ENCODE data around the gene SCG3. TPM values are rescaled to one million over a fixed set of nuclear protein-coding genes. Genes with fewer than 3 reads are reported as not detected.

The SCG3 gene
- total RNA-seq, 1 experiment from 2014 or later: 22.7 TPM

- Mint-ChIP-seq H3K9me3 (no peaks in the 10 kb centered on the region; a peak in 1 of 5 replicates), H3K36me3 (ENCODE audit: insufficient read depth in 1 of 3, low read depth in 3 of 3) (no peaks in the 10 kb centered on the region; a peak in 1 of 7 replicates), H3K27ac (no peak overlapping the region), H3K4me3 (no peak overlapping the region), H3K4me1 (peaks cover 18 to 21% of the 10 kb centered on the region in 2 experiments), H3K27me3 (ENCODE audit: low read depth) (peaks cover 23% of the 10 kb centered on the region)
- Histone ChIP-seq H3K23me2 (ENCODE audit: insufficient read length, low read depth, low read length, poor library complexity, severe bottlenecking) (no peaks in the 10 kb centered on the region), H3K27ac (ENCODE audit: insufficient read length, low read depth, low read length) (no peak overlapping the region), H2BK120ac (ENCODE audit: low read depth, low read length, poor library complexity, severe bottlenecking) (no peak overlapping the region), H2AFZ (ENCODE audit: low read length) (no peak overlapping the region), H2BK5ac (ENCODE audit: insufficient read length, low read length) (no peak overlapping the region), H4K20me1 (ENCODE audit: control insufficient read depth, insufficient read depth, insufficient read length) (no peaks in the 10 kb centered on the region), H4K5ac (ENCODE audit: insufficient read length, low read depth, low read length) (no peak overlapping the region), H3K4me1 (ENCODE audit: insufficient read depth, low read length) (peaks cover 3% of the 10 kb centered on the region; the same call in 1 of the 2 replicates), H3K79me2 (ENCODE audit: insufficient read depth, low read length) (0 out of 2 replicates have a peak, but pooled peaks cover 1% of the 10 kb centered on the region), H2BK20ac (ENCODE audit: low read depth, low read length, poor library complexity, severe bottlenecking) (no peak overlapping the region), H3K18ac (ENCODE audit: insufficient read length, low read depth, low read length) (no peak overlapping the region), H4K8ac (replicated peaks; ENCODE audit: insufficient read length, low read depth, low read length) (no peak overlapping the region), H3K4ac (ENCODE audit: low read depth, low read length) (no peak overlapping the region), H2AK5ac (ENCODE audit: insufficient read length, low read length) (no peak overlapping the region), H3K4me2 (ENCODE audit: insufficient read depth, insufficient read length, low read length) (no peak overlapping the region), H3K56ac (ENCODE audit: insufficient read length, low read depth, low read length) (no peak overlapping the region), H3K79me1 (ENCODE audit: insufficient read depth, low read depth, low read length, poor library complexity, severe bottlenecking) (no peaks in the 10 kb centered on the region), H3K27me3 (ENCODE audit: insufficient read depth, low read length) (peaks cover 2% of the 10 kb centered on the region; the same call in 1 of the 2 replicates), H4K91ac (ENCODE audit: insufficient read length, low read depth, low read length) (no peak overlapping the region), H3K14ac (ENCODE audit: insufficient read depth, low read length) (no peak overlapping the region), H3T11ph (ENCODE audit: low read length) (no peak overlapping the region), H3K9ac (ENCODE audit: extremely low read depth, insufficient read length, low read length) (no peak overlapping the region), H2BK15ac (ENCODE audit: low read depth, low read length) (no peak overlapping the region), H3K9me3 (ENCODE audit: control insufficient read depth, low read depth, low read length) (no peaks in the 10 kb centered on the region), H3K23ac (ENCODE audit: insufficient read length, low read depth, low read length) (no peak overlapping the region), H2BK12ac (ENCODE audit: insufficient read length, low read depth, low read length) (no peak overlapping the region)
- no CpG with 5 or more reads among the region's 5 CpGs for WGBS (ENCODE audit: extremely low coverage, insufficient read length, low lambda C conversion rate)
- DNase-seq: no peak
- TF ChIP-seq, protein P1, sequence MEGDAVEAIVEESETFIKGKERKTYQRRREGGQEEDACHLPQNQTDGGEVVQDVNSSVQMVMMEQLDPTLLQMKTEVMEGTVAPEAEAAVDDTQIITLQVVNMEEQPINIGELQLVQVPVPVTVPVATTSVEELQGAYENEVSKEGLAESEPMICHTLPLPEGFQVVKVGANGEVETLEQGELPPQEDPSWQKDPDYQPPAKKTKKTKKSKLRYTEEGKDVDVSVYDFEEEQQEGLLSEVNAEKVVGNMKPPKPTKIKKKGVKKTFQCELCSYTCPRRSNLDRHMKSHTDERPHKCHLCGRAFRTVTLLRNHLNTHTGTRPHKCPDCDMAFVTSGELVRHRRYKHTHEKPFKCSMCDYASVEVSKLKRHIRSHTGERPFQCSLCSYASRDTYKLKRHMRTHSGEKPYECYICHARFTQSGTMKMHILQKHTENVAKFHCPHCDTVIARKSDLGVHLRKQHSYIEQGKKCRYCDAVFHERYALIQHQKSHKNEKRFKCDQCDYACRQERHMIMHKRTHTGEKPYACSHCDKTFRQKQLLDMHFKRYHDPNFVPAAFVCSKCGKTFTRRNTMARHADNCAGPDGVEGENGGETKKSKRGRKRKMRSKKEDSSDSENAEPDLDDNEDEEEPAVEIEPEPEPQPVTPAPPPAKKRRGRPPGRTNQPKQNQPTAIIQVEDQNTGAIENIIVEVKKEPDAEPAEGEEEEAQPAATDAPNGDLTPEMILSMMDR (conservative IDR thresholded peaks at IDR 0.05): no peak
These were observed 50.4 kb downstream of the SCG3 start for GRCh38 chr15:51731549-51732267.
